GM20431 (cell line): ENCODE results near the gene CDH5.

Source experiments
- in situ Hi-C: fragments of 300-500 bp; cut with MseI, MboI; formaldehyde crosslinking; loops from one replicate; pipeline ENCODE4 v1.15.0; 2020; ENCODE audit warnings: low sequenced_read_pairs; ENCODE audit not compliant: unreplicated experiment

Gene CDH5

GRCh38 chr16:66388350-66389139 lies 22.1 kb downstream of the CDH5 start:
- in situ Hi-C loops, result no loop called here

GRCh38 chr16:66389256-66390176 lies 23.0 kb downstream of the CDH5 start:
- in situ Hi-C loops, result no loop called here

GRCh38 chr16:66390346-66391108 lies 24.0 kb downstream of the CDH5 start:
- in situ Hi-C loops, result no loop called here

- in situ Hi-C loops, result no loop called here
These were observed 25.5 kb downstream of the CDH5 start for GRCh38 chr16:66391726-66392670.

- in situ Hi-C loops, result no loop called here
These were observed 29.5 kb downstream of the CDH5 start for GRCh38 chr16:66395806-66396555.

- in situ Hi-C loops, result no loop called here
These were observed 31.4 kb downstream of the CDH5 start for GRCh38 chr16:66397736-66398433.

GRCh38 chr16:66399031-66399430 lies 32.5 kb downstream of the CDH5 start:
- in situ Hi-C loops, result no loop called here

- in situ Hi-C loops, result loop anchor here (10.0 to 25.0 kb wide), 4 partner anchors 75 to 462 kb away; partner anchors contain the start of gene CMTM2
These were observed 33.4 kb downstream of the CDH5 start for GRCh38 chr16:66399930-66400329.

GRCh38 chr16:66400503-66401380 lies 34.3 kb downstream of the CDH5 start:
- in situ Hi-C loops, result loop anchor here (10.0 to 25.0 kb wide), 4 partner anchors 74 to 462 kb away; partner anchors contain the start of gene CMTM2

GRCh38 chr16:66401610-66402009 lies 35.1 kb downstream of the CDH5 start:
- in situ Hi-C loops, result loop anchor here (10.0 to 25.0 kb wide), 4 partner anchors 73 to 461 kb away; partner anchors contain the start of gene CMTM2

GRCh38 chr16:66402166-66402565 lies 35.7 kb downstream of the CDH5 start:
- in situ Hi-C loops, result loop anchor here (10.0 to 25.0 kb wide), 4 partner anchors 73 to 460 kb away; partner anchors contain the start of gene CMTM2

GRCh38 chr16:66402591-66403230 lies 36.2 kb downstream of the CDH5 start:
- in situ Hi-C loops, result loop anchor here (10.0 to 25.0 kb wide), 4 partner anchors 72 to 460 kb away; partner anchors contain the start of gene CMTM2

- in situ Hi-C loops, result loop anchor here (10.0 to 25.0 kb wide), 4 partner anchors 71 to 459 kb away; partner anchors contain the start of gene CMTM2
These were observed 37.1 kb downstream of the CDH5 start for GRCh38 chr16:66403531-66404145.

GRCh38 chr16:66405057-66405783 lies 38.7 kb downstream of the CDH5 start:
- in situ Hi-C loops, result loop anchor here (10.0 to 25.0 kb wide), 4 partner anchors 70 to 457 kb away; partner anchors contain the start of gene CMTM2
